Ishikawa (cell line): Measurements from ENCODE around the gene CHST11.

Experiments
- CEBPB ChIP-seq: IDR thresholded peaks from 2 replicates; pipeline ENCODE4 v1.6.1; 2012
- CREB1 ChIP-seq: IDR thresholded peaks from 2 replicates; pipeline ENCODE4 v1.6.1; 2012; ENCODE audit warnings: low read depth
- EGR1 ChIP-seq: IDR thresholded peaks from 2 replicates; pipeline ENCODE4 v1.6.1; 2012
- EP300 ChIP-seq: IDR thresholded peaks from 2 replicates; pipeline ENCODE4 v1.6.1; 2012; ENCODE audit warnings: borderline replicate concordance
- FOXM1 ChIP-seq: IDR thresholded peaks from 2 replicates; pipeline ENCODE4 v1.6.1; 2012; ENCODE audit warnings: low read depth, borderline replicate concordance
- MAX ChIP-seq: IDR thresholded peaks from 2 replicates; pipeline ENCODE4 v1.6.1; 2012
- NFIC ChIP-seq: IDR thresholded peaks from 2 replicates; pipeline ENCODE4 v1.6.1; 2012
- RAD21 ChIP-seq: IDR thresholded peaks from 2 replicates; pipeline ENCODE4 v1.6.1; 2012; ENCODE audit warnings: low read depth
- REST ChIP-seq: IDR thresholded peaks from 2 replicates; pipeline ENCODE4 v1.6.1; 2012; ENCODE audit warnings: low read depth, mild to moderate bottlenecking
- TAF1 ChIP-seq: IDR thresholded peaks from 2 replicates; pipeline ENCODE4 v1.6.1; 2012; ENCODE audit warnings: low read depth, mild to moderate bottlenecking
- TCF12 ChIP-seq: IDR thresholded peaks from 2 replicates; pipeline ENCODE4 v1.6.1; 2012; ENCODE audit warnings: low read depth
- TEAD4 ChIP-seq: IDR thresholded peaks from 2 replicates; pipeline ENCODE4 v1.6.1; 2012
- YY1 ChIP-seq: IDR thresholded peaks from 2 replicates; pipeline ENCODE4 v1.6.1; 2012; ENCODE audit warnings: low read depth
- ZBTB7A ChIP-seq: IDR thresholded peaks from 2 replicates; pipeline ENCODE4 v1.6.1; 2012; ENCODE audit warnings: low read depth
- TF ChIP-seq, protein P1 (sequence below): IDR thresholded peaks from 2 replicates; pipeline ENCODE4 v1.6.1; 2012

Gene CHST11

DNA sequence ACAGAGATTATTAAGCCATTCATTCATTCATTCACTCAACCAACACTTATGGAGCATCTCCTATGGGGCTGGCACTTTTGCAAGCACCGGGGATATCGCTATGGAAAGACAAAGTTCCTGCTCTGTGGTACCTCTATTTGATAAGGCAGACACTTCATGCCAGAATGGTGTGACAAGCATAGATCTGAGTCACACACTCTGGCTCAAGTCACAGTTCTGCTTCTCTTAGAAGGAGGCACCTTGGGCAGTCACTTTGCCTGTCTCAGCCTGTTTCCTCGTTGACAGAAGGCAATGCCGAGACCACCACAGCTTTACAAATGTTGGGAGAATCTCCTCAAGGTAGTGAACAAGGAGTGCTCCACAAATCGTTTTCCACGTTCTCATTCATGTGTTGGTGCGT is 296.1 kb downstream of the CHST11 start:
- TF ChIP-seq TEAD4 (no peak), CEBPB (no peak), MAX (no peak), TCF12 (no peak)

DNA sequence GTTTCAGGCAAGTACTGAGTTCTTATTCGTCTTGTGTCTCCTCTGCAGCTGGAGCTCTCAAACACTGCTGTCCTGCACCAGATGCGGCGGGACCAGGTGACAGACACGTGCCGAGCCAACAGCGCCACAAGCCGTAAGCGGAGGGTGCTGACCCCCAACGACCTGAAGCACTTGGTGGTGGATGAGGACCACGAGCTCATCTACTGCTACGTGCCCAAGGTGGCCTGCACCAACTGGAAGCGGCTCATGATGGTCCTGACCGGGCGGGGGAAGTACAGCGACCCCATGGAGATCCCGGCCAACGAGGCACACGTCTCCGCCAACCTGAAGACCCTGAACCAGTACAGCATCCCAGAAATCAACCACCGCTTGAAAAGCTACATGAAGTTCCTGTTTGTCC is 300.2 kb downstream of the CHST11 start:
- TF ChIP-seq TAF1 (no peak), TEAD4 (no peak), CREB1 (no peak), CEBPB (no peak), MAX (no peak), EP300 (no peak), YY1 (no peak), REST (no peak)

GRCh38 chr12:104758771-104759170 is 302.0 kb downstream of the CHST11 start:
- no peak for TF ChIP-seq REST
- no peak for TF ChIP-seq CREB1
- TF ChIP-seq FOXM1 = no peak
- no peak for TF ChIP-seq TCF12
- TF ChIP-seq CEBPB = no peak
- TF ChIP-seq, protein P1, sequence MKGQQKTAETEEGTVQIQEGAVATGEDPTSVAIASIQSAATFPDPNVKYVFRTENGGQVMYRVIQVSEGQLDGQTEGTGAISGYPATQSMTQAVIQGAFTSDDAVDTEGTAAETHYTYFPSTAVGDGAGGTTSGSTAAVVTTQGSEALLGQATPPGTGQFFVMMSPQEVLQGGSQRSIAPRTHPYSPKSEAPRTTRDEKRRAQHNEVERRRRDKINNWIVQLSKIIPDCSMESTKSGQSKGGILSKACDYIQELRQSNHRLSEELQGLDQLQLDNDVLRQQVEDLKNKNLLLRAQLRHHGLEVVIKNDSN = no peak
- TF ChIP-seq EP300 = no peak
- TF ChIP-seq MAX = no peak
- TF ChIP-seq ZBTB7A = no peak
- TF ChIP-seq TEAD4 = no peak
- TF ChIP-seq EGR1 = no peak
- TF ChIP-seq RAD21 = no peak
- TF ChIP-seq TAF1 = no peak
- no peak for TF ChIP-seq NFIC
- no peak for TF ChIP-seq YY1

DNA sequence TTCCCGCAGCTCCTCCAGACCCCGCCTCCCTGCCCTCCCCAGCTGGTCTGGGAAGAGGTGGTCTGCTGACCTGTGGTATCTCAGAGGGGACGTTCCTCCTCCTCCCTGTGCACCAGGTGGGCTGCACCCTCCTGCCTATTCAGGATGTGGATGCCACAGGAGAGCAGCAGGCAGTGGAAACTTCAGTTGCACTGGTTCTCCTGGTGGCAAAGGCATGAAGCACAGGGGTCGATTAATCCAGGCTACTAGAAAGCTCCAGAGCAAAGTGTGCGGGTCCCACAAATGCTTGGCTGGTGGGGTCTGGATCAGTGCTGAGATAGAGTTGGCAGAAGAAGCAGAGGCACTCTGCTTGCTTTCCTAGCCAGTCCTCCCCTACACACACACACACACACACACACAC is 304.3 kb downstream of the CHST11 start:
- no peak for TF ChIP-seq YY1
- no peak for TF ChIP-seq RAD21
- no peak for TF ChIP-seq CREB1
- no peak for TF ChIP-seq FOXM1
- TF ChIP-seq TAF1 = no peak
- TF ChIP-seq, protein P1 = no peak
- no peak for TF ChIP-seq REST
- no peak for TF ChIP-seq TCF12
- TF ChIP-seq NFIC = no peak
- TF ChIP-seq EP300 = no peak
- no peak for TF ChIP-seq MAX
- no peak for TF ChIP-seq TEAD4
- TF ChIP-seq EGR1 = no peak
- no peak for TF ChIP-seq CEBPB
- no peak for TF ChIP-seq ZBTB7A
